Measurements from ENCODE around the gene INSR.
"Not testable (repeated sequence)": the region's sequence is repeated elsewhere in the genome, so short reads cannot be mapped to it uniquely, and the experiment has no call there.

INSR gene

DNA sequence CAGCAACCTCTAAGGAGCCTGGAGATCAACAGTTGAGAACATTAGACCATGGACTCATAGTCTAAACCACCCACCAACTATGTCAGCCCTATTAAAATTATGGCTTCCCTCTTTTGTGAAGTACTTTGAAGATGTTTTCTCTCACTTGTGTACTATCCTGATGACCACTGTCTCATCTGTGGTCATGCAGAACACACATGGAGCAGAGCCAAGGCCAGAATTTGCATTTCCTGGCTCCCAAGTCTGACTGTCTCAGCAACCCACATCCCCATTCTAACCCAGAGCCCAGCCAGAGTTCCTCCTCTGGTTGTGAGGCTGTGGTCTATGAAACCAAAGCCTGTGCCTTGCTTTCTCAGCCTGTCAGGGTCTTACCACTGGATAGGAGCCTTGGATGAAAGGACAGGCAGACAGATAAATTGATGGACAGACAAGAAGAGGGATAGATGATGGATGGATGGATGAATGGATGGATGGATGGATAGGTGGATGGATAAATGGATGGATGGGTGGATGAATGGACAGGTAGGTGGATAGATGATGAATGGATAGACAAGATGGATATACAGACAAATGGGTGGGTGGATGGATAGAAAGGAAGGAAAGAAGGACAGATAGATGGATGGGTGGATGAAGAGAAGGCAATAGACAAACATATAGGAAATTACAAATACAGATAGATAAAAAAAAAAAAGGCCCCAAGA lies 189.3 kb downstream of the INSR start:
- in situ Hi-C loops (cut with MboI; ENCODE audit: low sequenced_read_pairs) = no loop called here

- in situ Hi-C loops (cut with MboI; ENCODE audit: low sequenced_read_pairs) = no loop called here
Measured at GRCh38 chr19:7101498-7102253, 192.5 kb downstream of the INSR start.

DNA sequence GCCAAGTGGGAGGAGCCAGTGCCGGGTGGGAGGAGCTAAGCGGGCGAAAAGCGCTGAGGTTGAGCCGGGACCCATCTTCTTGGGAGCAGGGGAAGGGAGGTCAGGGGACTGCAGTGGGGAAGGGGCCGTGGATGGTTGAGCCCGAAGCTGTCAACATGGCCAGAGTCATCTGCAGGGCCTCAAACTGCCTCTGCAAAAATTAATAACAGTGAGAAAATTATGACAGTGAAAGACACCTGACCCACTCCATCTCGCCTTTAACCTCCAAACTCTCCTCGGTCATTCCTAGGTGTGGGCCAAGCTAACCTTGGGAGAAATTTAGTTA lies 194.7 kb downstream of the INSR start:
- in situ Hi-C loops (cut with MboI; ENCODE audit: low sequenced_read_pairs) = no loop called here

DNA sequence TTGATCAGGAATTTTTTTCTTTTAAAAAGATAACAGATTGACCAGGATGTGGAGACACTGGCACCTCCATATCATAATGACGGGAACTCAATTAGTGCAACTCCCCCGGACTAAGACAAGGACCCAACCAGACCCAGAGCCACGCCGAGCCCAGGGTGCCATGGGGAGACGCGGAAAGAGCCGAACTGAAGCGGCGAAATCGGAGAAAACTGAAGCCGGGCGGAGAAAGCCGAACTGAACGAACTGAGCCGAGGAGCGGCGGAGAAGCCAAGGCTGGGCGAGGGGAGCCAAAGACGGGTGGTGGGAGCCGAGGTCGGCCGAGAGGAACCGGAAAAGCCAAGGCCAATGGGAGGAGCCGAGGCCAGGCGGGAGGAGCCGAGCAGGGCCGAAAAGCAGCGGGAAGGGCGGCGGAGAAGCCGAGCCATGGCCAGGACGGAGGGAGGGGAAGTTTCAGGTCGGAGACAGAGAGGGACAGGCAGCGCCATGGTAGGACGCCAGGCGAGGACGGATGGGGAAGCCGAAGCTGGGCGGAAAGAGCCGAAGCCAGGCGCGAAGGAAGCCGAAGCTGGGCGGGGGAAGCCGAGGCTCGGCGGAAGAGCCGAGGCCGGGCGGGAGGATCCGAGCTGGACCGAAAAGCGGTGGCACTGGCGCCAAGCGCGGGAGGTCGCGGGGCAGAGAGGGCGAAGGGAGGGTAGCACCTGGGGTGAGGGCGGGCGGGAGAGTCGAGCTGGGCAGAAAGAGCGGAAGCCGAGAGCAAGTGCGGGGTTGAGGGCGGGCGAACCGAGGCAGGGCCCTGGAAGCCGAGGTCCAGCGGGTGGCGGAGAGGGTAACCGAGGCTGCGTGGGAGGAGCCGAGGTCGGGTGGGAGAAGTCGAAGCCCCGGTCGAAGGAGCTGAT lies 195.3 kb downstream of the INSR start:
- in situ Hi-C loops (cut with MboI; ENCODE audit: low sequenced_read_pairs) = no loop called here

GRCh38 chr19:7098096-7098495 lies 196.1 kb downstream of the INSR start:
- in situ Hi-C loops (cut with MboI; ENCODE audit: low sequenced_read_pairs) = no loop called here

DNA sequence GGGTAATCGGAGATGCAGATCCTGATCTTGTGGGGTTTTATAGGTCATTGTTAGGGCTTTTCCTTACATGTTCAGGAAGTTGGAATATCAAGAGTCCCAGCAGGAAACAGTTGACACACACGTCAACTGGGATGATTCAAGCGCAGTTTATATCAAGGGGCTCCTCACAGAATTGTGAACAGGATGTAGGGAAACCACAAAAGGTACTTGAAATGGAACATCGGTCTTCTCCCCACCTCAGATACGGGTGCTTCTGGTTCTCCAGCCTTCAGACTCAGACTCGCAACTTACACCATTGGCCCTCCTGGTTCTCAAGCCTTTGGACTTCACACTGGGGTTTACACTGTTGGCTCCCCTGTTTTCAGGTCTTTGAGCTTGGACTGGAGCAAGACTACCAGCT lies 205.2 kb downstream of the INSR start:
- in situ Hi-C loops (cut with MboI; ENCODE audit: low sequenced_read_pairs) = no loop called here

GRCh38 chr19:7083076-7083956 lies 210.9 kb downstream of the INSR start:
- in situ Hi-C loops (cut with MboI; ENCODE audit: low sequenced_read_pairs) = no loop called here

DNA sequence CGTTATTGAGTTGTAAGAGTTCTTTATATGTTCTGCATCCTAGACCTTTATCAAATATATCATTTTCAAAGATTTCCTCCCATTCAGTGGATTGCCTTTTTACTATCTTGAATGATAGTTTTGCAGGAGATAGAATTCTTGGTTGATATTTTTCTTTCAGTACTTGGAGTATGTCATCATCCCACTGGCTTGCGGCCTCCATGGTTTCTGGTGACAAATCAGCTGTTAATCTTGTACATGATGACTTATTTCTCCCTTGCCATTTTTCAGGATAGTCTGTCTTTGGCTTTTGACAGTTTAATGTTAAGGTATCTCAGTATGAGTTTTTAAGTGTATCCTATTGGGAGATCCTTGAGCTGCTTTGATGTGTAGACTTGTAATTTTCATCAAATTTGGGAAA lies 216.2 kb downstream of the INSR start:
- in situ Hi-C loops (cut with MboI; ENCODE audit: low sequenced_read_pairs) = no loop called here

- in situ Hi-C loops (cut with MboI; ENCODE audit: low sequenced_read_pairs) = no loop called here
Measured at GRCh38 chr19:7076151-7076550, 218.1 kb downstream of the INSR start.

DNA sequence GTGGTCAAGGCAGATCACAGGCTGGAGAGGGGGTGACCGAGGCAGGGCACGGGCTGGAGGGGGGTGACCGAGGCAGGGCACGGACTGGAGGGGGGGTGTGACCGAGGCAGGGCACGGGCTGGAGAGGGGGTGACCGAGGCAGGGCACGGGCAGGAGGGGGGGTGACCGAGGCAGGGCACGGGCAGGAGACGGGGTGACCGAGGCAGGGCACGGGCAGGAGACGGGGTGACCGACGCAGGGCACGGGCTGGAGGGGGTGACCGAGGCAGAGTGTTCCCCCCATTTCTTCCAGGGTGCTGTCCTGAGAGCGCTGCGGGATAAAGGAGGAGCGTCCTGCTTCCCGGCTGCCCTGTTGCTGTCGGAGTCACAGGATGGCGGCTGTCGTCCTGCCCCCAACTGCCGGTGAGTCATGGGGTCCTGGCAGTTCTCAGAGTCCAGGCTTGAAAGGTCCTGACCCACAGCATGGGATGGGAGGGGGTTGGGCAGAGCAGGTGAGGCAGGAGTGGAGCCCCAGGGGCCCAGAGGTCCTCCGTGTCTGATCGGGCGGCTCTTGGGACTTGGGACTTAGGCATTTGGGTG lies 219.4 kb downstream of the INSR start:
- in situ Hi-C loops (cut with MboI; ENCODE audit: low sequenced_read_pairs) = no loop called here

DNA sequence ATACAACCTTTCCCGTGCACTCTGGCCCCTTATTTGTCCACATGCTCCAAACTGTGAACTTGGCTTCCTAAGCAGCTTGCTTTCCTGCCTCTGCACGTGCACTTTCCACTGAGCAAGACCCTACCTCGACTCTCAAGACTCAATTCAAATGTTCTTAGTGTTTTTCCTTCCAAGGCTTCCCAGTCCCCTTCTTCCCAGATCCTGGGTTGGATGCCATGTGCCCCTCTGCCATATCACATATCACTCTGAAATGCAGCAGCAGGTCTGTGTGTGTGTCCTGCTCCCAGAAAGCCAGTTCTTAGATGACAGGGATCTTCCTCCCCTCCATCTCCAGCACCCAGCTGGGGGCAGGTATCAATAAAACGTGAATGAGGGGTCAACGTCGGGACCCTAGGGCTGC lies 221.7 kb downstream of the INSR start:
- in situ Hi-C loops (cut with MboI; ENCODE audit: low sequenced_read_pairs) = no loop called here

- in situ Hi-C loops (cut with MboI; ENCODE audit: low sequenced_read_pairs) = no loop called here
Measured at GRCh38 chr19:7069904-7070226, 224.3 kb downstream of the INSR start.

- in situ Hi-C loops (cut with MboI; ENCODE audit: low sequenced_read_pairs) = no loop called here
Measured at GRCh38 chr19:7069042-7069903, 224.9 kb downstream of the INSR start, which contains the start of gene ZNF557. TSS of gene ZNF557 (plus strand) at chr19:7069703. CDS start at chr19:7075075, 5,372 bp downstream.

DNA sequence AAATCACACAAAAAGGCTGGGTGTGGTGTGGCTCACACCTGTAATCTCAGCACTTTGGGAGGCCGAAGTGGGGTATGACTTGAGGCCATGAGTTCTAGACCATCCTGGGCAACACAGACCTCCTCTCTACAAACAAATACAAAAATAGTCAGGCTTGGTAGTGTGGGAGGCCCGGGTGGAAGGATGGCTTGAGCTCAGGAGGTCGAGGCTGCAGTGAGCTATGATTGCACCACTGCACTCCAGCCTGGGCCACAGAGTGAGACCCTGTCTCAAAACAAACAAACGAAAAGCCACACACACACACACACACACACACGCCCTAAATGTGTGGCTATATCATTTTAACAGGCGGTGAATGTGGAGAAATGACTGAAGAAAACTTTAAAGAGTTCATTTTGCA lies 225.6 kb downstream of the INSR start:
- in situ Hi-C loops (cut with MboI; ENCODE audit: low sequenced_read_pairs) = no loop called here

DNA sequence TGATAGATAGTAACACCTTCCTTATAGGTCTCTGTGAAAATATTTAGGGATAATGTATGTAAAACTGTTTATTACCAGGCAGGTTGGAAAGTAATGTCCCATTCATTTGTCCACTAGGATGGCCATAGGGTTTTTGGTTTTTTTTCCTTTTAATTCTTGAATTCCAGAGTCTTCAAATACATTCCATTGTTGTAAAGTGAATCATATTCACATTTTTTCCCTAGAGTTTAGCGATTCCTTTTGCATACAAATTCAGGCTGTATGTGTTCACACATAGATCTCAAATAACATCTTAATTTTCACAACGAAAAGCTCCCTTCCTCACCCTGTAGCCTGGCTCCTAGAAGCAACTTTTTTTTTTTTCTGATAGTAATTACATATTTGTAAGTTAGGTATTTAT lies 226.5 kb downstream of the INSR start:
- in situ Hi-C loops (cut with MboI; ENCODE audit: low sequenced_read_pairs) = no loop called here

- in situ Hi-C loops (cut with MboI; ENCODE audit: low sequenced_read_pairs) = not testable (repeated sequence)
Measured at GRCh38 chr19:7067122-7067521, 227.1 kb downstream of the INSR start.

DNA sequence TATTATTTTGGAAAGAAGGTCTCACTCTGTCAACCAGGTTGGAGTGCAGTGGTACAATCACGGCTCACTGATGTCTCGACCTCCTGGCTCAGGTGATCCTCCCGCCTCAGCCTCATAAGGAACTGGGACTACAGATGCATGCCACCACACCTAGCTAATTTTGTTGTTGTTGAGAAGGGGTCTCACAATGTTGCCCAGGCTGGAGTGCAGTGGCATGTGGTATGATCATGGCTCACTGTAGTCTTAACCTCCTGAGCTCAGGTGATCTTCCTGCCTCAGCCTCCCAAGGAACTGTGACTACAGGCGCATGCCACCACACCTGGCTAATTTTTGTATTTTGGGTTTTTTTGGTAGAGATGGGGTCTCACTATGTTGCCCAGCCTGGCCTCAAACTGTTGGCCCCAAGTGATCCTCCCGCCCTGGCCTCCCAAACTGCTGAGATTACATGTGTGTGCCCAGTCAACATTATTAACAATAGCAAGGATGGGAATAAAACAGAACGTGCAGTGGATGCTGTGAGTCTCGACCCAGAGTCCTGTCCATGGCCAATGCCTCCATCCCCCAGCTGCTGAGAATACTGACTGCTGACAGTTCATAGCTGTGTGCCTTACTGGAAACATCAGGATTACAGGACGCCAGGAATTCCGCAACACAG lies 230.3 kb downstream of the INSR start:
- in situ Hi-C loops (cut with MboI; ENCODE audit: low sequenced_read_pairs) = no loop called here

GRCh38 chr19:7063339-7063738 lies 230.9 kb downstream of the INSR start:
- in situ Hi-C loops (cut with MboI; ENCODE audit: low sequenced_read_pairs) = no loop called here
